Esophagus muscularis mucosa (tissue), 4 donors: ENCODE measurements around the gene CERKL. TPM values are rescaled to one million over a fixed set of nuclear protein-coding genes. Genes with fewer than 3 reads are reported as not detected.

Source experiments
- DNase-seq: peaks from one replicate; pipeline ENCODE4 v3.0.0-alpha.2; 2017; ENCODE audit errors: extremely low spot score
- H3K27ac ChIP-seq, 4 donors: fragments of 200-600 bp; sonication (generic); replicated peaks in 1 of 4; 1 replicate in 3 of 4; 2 replicates in 1 of 4; pipeline ENCODE4 v1.5.1; 2016 to 2019; ENCODE audit warnings: mild to moderate bottlenecking in 1 of 4
- H3K27me3 ChIP-seq, 4 donors: fragments of 200-600 bp; sonication (generic); one replicate each; pipeline versions ENCODE4 v1.5.1 to v1.6.0; 2016 to 2019
- H3K36me3 ChIP-seq, 4 donors: fragments of 200-600 bp; sonication (generic); one replicate each; pipeline ENCODE4 v1.5.1; 2016 to 2019
- H3K4me1 ChIP-seq, 4 donors: fragments of 200-600 bp; sonication (generic); one replicate each; pipeline ENCODE4 v1.5.1; 2016 to 2019
- H3K4me3 ChIP-seq, 4 donors: fragments of 200-600 bp; sonication (generic); 1 replicate in 2 of 4; 2 replicates in 2 of 4; pipeline ENCODE4 v1.5.1; 2016 to 2019; ENCODE audit warnings: mild to moderate bottlenecking in 4 of 4, moderate library complexity in 1 of 4
- H3K9me3 ChIP-seq, 4 donors: fragments of 200-600 bp; sonication (generic); 1 replicate in 3 of 4; 2 replicates in 1 of 4; pipeline ENCODE4 v1.5.1; 2016 to 2019
- EP300 ChIP-seq: sonication (generic); formaldehyde crosslinking; IDR thresholded peaks from one replicate; pipeline ENCODE4 v1.6.1; 2017; ENCODE audit warnings: antibody characterized with exemption
- POLR2A ChIP-seq: fragments of 450-650 bp; IDR thresholded peaks from one replicate; pipeline ENCODE4 v1.6.1; 2017; ENCODE audit warnings: antibody characterized with exemption, moderate library complexity, mild to moderate bottlenecking, low read depth
- POLR2AphosphoS5 ChIP-seq, 2 donors: sonication (generic); formaldehyde crosslinking; IDR thresholded peaks; one replicate each; pipeline ENCODE4 v1.6.1; 2017; ENCODE audit warnings: antibody characterized with exemption in 2 of 2
- WGBS: methylation state at CpG from one replicate; pipeline ENCODE4 v1.1.5; 2018; 5-methylcytosine and 5-hydroxymethylcytosine counted together
- intact Hi-C: fragments of 100-400 bp; cut with DNase I; formaldehyde crosslinking; loops from one replicate; pipeline ENCODE4 v1.15.1; 2023
- total RNA-seq, 4 donors: library from RNA; depleted of rRNA; stranded (reverse); fragments of >200 nt; gene quantifications; one replicate each; pipeline versions ENCODE4 v1.1.0 to v1.2.1, GENCODE V29; 2016
- TF ChIP-seq, protein P1 (sequence below), 3 experiments: fragments of 200-600 bp in 2 of 3; fragments of 450-650 bp in 1 of 3; sonication (generic) in 2 of 3; IDR thresholded peaks; one replicate each; pipeline ENCODE4 v1.5.1; 2017 to 2019; ENCODE audit warnings: antibody characterized with exemption in 3 of 3, mild to moderate bottlenecking in 2 of 3, moderate library complexity in 1 of 3

The CERKL gene
- total RNA-seq, 4 donors from 2014 or later, result 0.17 to 0.19 TPM; not detected in 2

DNA sequence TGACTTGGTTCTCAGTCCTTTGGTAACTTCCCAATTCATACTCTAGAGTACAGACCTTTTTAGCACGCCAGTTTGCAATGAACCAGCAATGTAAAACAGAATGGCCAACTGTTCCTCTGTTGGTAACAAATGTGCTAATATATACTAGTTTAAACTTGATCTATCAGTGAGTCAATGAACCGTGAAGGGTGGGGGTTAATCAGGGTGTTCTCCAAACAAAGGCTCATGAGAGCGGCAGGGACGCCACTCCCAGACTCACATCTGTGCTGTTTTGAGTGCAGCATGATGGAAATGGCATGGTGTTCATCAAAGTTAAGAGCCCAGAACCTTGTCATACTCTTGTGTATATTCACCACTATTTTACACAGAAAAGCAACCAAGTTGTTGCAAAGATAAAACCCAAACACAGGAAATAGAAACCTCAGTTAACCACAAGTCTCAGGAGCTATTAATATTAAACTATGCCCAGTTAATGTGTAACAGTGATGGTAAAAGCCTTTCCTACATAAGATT lies 70.3 kb downstream of the CERKL start:
- H3K27ac ChIP-seq, result no peak overlapping the region
- intact Hi-C loops, result no loop called here
- no peaks in the 10 kb centered on the region for H3K36me3 ChIP-seq
- no peak for DNase-seq
- H3K9me3 ChIP-seq, result no peaks in the 10 kb centered on the region
- no peaks in the 10 kb centered on the region for H3K4me1 ChIP-seq
- 34% methylated on average over 4 of the region's 4 CpGs for WGBS
- H3K27me3 ChIP-seq, result peaks cover 0 to 3% (median 0%) of the 10 kb centered on the region in 4 donors
- no peak overlapping the region for H3K4me3 ChIP-seq
- no peak for TF ChIP-seq POLR2A
- TF ChIP-seq EP300, result no peak
- TF ChIP-seq POLR2AphosphoS5 (IDR thresholded peaks at IDR 0.05), result no peak
- TF ChIP-seq, protein P1, sequence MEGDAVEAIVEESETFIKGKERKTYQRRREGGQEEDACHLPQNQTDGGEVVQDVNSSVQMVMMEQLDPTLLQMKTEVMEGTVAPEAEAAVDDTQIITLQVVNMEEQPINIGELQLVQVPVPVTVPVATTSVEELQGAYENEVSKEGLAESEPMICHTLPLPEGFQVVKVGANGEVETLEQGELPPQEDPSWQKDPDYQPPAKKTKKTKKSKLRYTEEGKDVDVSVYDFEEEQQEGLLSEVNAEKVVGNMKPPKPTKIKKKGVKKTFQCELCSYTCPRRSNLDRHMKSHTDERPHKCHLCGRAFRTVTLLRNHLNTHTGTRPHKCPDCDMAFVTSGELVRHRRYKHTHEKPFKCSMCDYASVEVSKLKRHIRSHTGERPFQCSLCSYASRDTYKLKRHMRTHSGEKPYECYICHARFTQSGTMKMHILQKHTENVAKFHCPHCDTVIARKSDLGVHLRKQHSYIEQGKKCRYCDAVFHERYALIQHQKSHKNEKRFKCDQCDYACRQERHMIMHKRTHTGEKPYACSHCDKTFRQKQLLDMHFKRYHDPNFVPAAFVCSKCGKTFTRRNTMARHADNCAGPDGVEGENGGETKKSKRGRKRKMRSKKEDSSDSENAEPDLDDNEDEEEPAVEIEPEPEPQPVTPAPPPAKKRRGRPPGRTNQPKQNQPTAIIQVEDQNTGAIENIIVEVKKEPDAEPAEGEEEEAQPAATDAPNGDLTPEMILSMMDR (IDR thresholded peaks at IDR 0.05), result no peak

GRCh38 chr2:181585732-181586131 lies 71.2 kb downstream of the CERKL start:
- Histone ChIP-seq H3K27ac (no peak overlapping the region), H3K4me1 (no peaks in the 10 kb centered on the region), H3K4me3 (no peak overlapping the region), H3K9me3 (no peaks in the 10 kb centered on the region), H3K27me3 (peaks cover 0 to 3% (median 0%) of the 10 kb centered on the region in 4 donors), H3K36me3 (no peaks in the 10 kb centered on the region)
- TF ChIP-seq, protein P1 (IDR thresholded peaks at IDR 0.05), result no peak
- TF ChIP-seq EP300, result no peak
- DNase-seq, result no peak
- intact Hi-C loops, result no loop called here
- WGBS, result 63% methylated on average over 3 of the region's 3 CpGs

DNA sequence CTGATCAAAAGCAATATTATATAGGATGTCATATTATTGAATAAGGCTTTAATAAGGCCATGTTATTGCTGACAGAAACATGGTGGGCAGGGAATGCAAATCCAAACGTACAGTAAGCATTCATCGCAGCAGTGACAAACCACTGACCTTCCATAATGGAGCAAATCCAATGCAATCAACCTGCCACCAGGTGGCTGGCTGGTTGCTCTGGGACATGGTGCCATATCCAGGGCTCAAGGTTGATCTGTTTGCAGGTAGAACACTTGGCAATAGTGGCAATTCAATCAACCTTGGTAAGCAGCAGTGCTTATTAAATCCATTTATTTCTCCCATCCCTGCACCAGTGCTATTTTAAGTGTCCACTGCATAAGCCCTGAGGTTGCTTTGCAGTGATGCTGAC lies 75.4 kb downstream of the CERKL start:
- no peak overlapping the region for H3K27ac ChIP-seq
- 82% methylated on average over 2 of the region's 2 CpGs for WGBS
- no peaks in the 10 kb centered on the region for H3K4me1 ChIP-seq
- TF ChIP-seq POLR2AphosphoS5 (IDR thresholded peaks at IDR 0.05), result no peak
- TF ChIP-seq POLR2A, result no peak
- no peak for TF ChIP-seq EP300
- TF ChIP-seq, protein P1 (IDR thresholded peaks at IDR 0.05), result no peak
- H3K9me3 ChIP-seq, result no peaks in the 10 kb centered on the region
- H3K36me3 ChIP-seq, result no peaks in the 10 kb centered on the region
- no peak for DNase-seq
- intact Hi-C loops, result no loop called here
- no peak overlapping the region for H3K4me3 ChIP-seq
- no peaks in the 10 kb centered on the region for H3K27me3 ChIP-seq

DNA sequence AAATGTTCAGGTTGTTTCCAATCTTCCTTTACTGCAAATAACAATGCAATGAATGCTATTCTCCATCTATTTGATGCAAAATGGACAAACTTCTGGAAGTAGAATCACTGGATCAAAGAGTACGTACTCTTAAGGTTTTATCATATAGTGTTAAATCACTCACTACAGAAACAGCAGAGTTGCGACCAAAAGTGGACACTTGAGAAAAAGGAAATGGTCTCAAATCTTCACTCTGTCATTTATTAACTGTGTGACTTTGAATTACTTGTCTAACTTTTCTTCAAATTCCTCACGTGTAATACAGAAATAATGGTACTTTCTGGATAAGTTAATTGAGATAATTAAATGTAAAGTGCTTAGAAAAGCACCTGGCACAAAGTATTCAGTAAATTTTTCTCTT lies 78.1 kb downstream of the CERKL start:
- no peak overlapping the region for H3K4me3 ChIP-seq
- H3K9me3 ChIP-seq, result no peaks in the 10 kb centered on the region
- intact Hi-C loops, result loop anchor here (10.0 kb wide), 1 partner anchor 136 kb away; no protein-coding TSS in a partner anchor
- no peak for TF ChIP-seq POLR2AphosphoS5 (IDR thresholded peaks at IDR 0.05)
- no peak for TF ChIP-seq POLR2A
- TF ChIP-seq EP300, result no peak
- TF ChIP-seq, protein P1 (IDR thresholded peaks at IDR 0.05), result no peak
- H3K4me1 ChIP-seq, result peaks cover 0 to 5% (median 0%) of the 10 kb centered on the region in 4 donors
- no peak for DNase-seq
- H3K27me3 ChIP-seq, result no peaks in the 10 kb centered on the region
- no peak overlapping the region for H3K27ac ChIP-seq
- H3K36me3 ChIP-seq, result no peaks in the 10 kb centered on the region
- 79% methylated on average over 3 of the region's 3 CpGs for WGBS

DNA sequence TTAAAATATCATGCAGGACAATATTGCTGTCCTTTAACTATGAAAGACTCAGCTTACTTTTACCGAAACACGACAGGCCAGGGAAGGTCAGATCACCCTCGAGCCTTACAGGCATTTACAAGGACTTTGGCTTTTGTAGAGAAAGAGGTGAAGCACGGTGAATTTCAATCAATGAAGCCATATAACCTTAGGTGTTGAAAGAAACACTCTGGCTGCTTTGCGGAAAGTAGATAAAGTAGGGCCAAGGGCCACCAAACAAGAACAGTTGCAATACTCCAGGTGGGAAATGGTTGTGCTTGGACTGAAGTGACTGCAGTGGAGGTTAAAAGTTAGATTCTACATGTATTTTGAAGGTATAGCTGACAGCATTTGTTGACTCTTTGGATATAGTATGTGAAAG lies 80.5 kb downstream of the CERKL start:
- DNase-seq, result no peak
- no peak overlapping the region for H3K4me3 ChIP-seq
- H3K27ac ChIP-seq, result no peak overlapping the region
- H3K27me3 ChIP-seq, result no peaks in the 10 kb centered on the region
- H3K9me3 ChIP-seq, result no peaks in the 10 kb centered on the region
- WGBS, result 67% methylated on average over 5 of the region's 5 CpGs
- H3K4me1 ChIP-seq, result peaks cover 0 to 5% (median 0%) of the 10 kb centered on the region in 4 donors
- intact Hi-C loops, result loop anchor here (10.0 kb wide), 1 partner anchor 138 kb away; no protein-coding TSS in a partner anchor
- TF ChIP-seq, protein P1 (IDR thresholded peaks at IDR 0.05), result no peak
- TF ChIP-seq POLR2AphosphoS5 (IDR thresholded peaks at IDR 0.05), result no peak
- no peak for TF ChIP-seq EP300
- no peak for TF ChIP-seq POLR2A
- H3K36me3 ChIP-seq, result no peaks in the 10 kb centered on the region
